Measurements from ENCODE around the gene SYNGR3. TPM values are rescaled to one million over a fixed set of nuclear protein-coding genes. Genes with fewer than 3 reads are reported as not detected.
"Not testable (repeated sequence)": the region's sequence is repeated elsewhere in the genome, so short reads cannot be mapped to it uniquely, and the experiment has no call there.

SYNGR3 gene
- total RNA-seq, 1 experiment from 2014 or later = 0.81 TPM

DNA sequence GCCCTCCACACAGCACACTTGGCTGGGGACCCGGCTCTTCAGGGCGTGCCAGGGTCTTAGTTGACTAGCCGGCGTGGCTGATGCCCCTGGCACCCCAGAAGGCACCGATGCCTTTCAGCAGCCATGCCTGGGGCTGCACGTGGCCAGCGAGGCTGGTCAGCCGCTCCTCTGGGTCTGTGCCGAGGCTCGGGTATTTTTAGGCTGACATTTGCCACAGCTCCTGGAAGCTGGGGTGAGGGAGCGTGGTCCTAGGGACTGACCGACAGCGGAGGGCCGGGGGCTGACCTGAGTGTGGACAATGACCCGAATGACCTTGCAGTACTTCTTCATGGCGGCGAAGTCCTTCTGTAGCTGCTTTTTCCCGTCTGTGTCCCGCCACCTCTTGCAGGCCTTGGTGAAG lies 39.2 kb upstream of the SYNGR3 start:
- H3K36me3 ChIP-seq = no peaks in the 10 kb centered on the region
- no peaks in the 10 kb centered on the region for H3K9me3 ChIP-seq (replicated peaks)
- no peak for DNase-seq
- no peaks in the 10 kb centered on the region for H3K27me3 ChIP-seq
- peaks cover 14% of the 10 kb centered on the region for H3K4me1 ChIP-seq
- no peak overlapping the region for H3K4me3 ChIP-seq
- no peak overlapping the region for H3K27ac ChIP-seq

DNA sequence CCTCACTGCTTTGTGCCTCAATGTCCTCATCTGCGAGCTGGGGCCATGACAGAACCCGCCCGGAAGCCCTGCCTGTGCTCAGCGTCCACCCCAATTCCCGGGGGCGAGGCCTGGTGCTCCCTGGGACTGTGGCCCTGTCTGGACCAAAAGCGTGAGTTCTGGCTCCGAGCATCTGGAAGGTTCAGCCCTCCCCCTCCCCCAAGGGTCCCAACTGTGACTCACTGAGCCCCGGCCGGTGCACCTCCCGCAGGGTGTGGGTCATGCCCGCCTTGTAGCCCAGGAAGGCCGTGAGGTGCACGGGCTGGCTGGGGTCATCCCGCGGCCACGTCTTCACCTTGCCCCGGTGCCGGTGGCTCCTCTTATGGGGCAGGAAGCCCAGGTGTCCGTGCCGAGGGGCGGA lies 36.0 kb upstream of the SYNGR3 start:
- Histone ChIP-seq H3K36me3 (no peaks in the 10 kb centered on the region), H3K9me3 (replicated peaks) (no peaks in the 10 kb centered on the region), H3K27ac (no peak overlapping the region), H3K4me3 (no peak overlapping the region), H3K4me1 (peaks cover 14% of the 10 kb centered on the region), H3K27me3 (no peaks in the 10 kb centered on the region)
- DNase-seq = no peak

DNA sequence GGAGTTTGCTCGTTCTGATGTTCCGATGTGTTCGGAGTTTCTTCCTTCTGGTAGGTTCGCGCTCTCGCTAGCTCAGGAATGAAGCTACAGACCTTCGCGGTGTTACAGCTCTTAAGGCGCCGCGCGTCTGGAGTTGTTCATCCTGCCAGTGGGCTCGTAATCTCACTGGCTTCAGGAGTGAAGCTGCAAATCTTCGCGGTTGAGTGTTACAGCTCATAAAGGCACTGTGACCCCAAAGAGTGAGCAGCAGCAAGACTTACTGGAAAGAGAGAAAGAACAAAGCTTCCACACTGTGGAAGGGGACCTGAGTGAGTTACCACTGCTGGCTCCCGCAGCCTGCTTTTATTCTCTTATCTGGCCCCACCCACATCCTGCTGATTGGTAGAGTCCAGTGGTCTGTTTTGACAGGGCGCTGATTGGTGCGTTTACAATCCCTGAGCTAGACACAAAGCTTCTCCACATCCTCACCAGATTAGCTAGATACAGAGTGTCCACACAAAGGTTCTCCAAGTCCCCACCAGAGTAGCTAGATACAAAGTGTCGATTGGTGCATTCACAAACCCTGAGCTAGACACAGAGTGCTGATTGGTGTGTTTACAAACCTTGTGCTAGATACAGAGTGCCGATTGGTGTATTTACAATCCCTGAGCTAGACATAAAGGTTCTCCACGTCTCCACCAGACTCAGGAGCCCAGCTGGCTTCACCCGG lies 32.2 kb upstream of the SYNGR3 start:
- H3K4me1 ChIP-seq = peaks cover 14% of the 10 kb centered on the region

DNA sequence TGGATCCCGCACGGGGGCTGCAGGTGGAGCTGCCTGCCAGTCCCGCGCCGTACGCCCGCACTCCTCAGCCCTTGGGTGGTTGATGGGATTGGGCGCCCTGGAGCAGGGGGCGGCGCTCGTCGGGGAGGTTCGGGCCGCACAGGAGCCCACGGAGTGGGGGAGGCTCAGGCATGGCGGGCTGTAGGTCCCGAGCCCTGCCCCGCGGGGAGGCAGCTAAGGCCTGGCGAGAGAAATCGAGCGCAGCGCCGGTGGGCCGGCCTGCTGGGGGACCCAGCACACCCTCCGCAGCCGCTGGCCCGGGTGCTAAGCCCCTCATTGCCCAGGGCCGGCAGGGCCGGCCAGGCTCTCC lies 31.7 kb upstream of the SYNGR3 start:
- Histone ChIP-seq H3K4me1 (peaks cover 19% of the 10 kb centered on the region), H3K36me3 (peaks cover 16% of the 10 kb centered on the region)
- not testable (repeated sequence) for H3K27ac ChIP-seq; H3K27me3 ChIP-seq; H3K4me3 ChIP-seq; DNase-seq; H3K9me3 ChIP-seq (replicated peaks)

More for the DNA sequence above, 32.2 kb upstream of the SYNGR3 start:
- H3K27ac ChIP-seq; H3K9me3 ChIP-seq (replicated peaks); H3K27me3 ChIP-seq; DNase-seq; H3K4me3 ChIP-seq: not testable (repeated sequence)
- peaks cover 11% of the 10 kb centered on the region for H3K36me3 ChIP-seq

DNA sequence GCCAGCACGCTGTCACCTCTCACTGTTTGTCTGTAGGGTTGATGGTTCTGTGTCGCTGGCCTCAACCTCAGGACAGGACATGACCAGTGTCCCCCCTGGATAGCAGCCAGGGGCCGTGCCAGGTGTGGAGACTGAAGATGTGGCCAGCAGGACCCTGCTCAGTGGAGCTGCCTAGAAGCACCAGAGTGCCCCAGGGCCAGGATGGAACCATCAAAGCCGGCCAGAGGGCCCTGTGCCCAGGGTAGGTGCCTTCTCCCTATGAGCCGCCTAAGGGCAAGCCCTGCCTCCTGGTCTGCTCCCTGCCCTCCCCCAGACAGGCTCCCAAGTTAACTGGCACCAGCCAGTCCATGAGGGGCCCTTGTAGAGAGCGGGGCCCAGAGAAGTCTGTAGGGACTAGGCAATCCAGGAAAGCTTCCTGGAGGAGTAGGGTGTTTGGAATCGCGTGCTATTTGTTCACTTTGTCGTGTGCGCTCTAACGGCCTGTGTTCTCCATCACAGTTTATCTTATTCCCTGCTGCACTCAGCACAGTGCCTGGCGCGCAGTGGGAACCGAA lies 31.0 kb upstream of the SYNGR3 start:
- Histone ChIP-seq H3K4me1 (peaks cover 19% of the 10 kb centered on the region), H3K4me3 (peak overlapping the region; percentile 89), H3K27ac (no peak overlapping the region), H3K9me3 (replicated peaks) (no peaks in the 10 kb centered on the region), H3K27me3 (no peaks in the 10 kb centered on the region), H3K36me3 (peaks cover 23% of the 10 kb centered on the region)
- DNase-seq = no peak

DNA sequence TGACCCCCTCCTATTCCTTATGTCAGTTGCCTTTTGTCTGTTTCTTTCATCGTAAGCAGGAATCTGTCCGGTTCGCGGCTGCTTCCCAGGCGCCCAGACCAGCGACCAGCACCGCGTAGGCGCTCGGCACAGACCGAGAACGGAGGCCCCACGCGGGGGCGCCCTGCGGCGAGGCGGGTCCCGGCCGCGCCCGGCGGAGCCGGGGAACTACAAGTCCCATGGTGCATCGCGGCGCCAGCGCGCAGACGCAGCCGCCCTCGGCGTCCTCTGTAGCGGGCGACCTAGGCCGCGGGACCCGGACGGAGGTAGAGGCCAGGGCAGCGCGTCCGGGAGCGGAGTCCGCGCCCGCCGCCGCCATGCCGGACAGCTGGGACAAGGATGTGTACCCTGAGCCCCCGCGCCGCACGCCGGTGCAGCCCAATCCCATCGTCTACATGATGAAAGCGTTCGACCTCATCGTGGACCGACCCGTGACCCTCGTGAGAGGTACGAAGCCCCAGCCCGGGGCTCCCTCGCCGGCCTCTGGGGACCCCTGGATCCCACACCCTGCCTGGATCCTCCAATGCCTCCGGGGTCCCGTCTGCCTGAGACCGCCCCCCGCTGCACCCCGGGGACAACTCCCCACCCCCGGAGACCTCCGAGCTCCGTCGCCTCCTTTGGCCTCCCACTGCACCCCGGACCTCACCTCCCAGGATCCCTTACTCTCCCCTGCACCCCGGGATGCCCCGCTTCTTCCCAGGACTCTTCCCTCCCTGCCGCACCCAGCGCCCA lies 30.3 kb upstream of the SYNGR3 start, which contains the start of gene NDUFB10:
TSS of gene NDUFB10 (plus strand) at position 270 of the 771 bp plus-strand sequence. CDS start at position 357, 87 bp downstream.
- H3K9me3 ChIP-seq (replicated peaks) = no peaks in the 10 kb centered on the region
- H3K27ac ChIP-seq = peak within 1 kb of the TSS; percentile 59

DNA sequence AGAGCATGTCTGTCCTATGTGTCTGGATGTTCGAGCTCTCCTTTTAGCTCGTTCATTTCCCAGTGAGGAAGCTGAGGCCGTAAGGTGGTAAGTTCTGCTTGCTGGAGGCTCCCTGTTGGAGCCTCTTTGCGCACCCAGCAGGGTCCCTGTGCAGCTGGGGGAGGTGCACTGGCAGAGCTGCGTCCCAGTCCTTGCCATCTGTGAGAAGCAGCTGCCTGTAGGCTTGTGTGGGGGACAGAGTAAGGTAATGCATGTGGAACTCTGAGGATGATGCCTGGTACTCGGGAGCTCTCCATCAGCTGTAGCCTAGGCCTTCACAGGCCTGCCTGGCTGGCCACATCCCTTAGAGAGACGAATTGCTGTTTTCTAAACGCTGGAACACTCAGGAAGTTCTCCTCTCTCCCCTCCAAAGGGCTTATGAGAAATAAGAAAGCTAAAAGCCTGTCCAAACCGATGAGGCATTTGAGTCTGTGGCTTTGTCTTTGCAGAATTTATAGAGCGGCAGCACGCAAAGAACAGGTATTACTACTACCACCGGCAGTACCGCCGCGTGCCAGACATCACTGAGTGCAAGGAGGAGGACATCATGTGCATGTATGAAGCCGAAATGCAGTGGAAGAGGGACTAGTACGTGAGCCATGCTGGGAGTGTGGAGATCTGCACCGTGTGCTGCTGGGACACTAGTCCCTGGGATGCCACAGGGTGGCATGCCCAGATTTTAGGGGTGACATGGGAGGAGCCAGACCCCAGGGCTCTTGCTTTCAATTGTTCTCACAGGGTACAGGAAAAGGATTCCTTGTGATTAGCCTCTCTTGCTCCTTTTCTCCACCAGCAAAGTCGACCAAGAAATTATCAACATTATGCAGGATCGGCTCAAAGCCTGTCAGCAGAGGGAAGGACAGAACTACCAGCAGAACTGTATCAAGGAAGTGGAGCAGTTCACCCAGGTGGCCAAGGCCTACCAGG lies 28.8 kb upstream of the SYNGR3 start:
- Histone ChIP-seq H3K4me3 (no peak overlapping the region), H3K27me3 (no peaks in the 10 kb centered on the region), H3K36me3 (peaks cover 30% of the 10 kb centered on the region), H3K9me3 (replicated peaks) (no peaks in the 10 kb centered on the region), H3K4me1 (peaks cover 5% of the 10 kb centered on the region), H3K27ac (no peak overlapping the region)
- DNase-seq = peak; percentile 49 to 70

More for the DNA sequence above, 30.3 kb upstream of the SYNGR3 start, which contains the start of gene NDUFB10:
- Histone ChIP-seq H3K4me1 (peaks cover 12% of the 10 kb centered on the region), H3K4me3 (peak within 1 kb of the TSS; percentile 89), H3K27me3 (no peaks in the 10 kb centered on the region), H3K36me3 (peaks cover 29% of the 10 kb centered on the region)
- peak; percentile 90 to 91 for DNase-seq

DNA sequence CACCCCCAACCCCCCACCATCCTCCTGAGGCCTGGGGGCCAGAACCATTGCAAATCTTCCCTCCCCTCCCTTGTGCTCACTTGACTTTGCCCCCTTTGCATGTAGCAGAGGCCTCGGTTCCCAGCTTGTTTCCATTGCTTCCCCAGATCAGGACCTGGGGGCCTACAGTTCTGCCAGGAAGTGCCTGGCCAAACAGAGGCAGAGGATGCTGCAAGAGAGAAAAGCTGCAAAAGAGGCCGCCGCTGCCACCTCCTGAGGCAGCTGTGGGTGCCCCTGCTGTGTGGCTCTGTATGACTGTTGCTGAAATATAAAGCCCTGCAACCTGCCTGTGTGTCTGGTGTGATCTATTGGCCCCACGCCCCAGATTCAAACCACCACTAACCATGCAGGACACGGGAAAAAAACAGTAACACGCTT lies 28.1 kb upstream of the SYNGR3 start:
- peaks cover 5% of the 10 kb centered on the region for H3K4me1 ChIP-seq
- H3K9me3 ChIP-seq (replicated peaks) = no peaks in the 10 kb centered on the region
- H3K36me3 ChIP-seq = peaks cover 30% of the 10 kb centered on the region
- DNase-seq = no peak
- H3K27me3 ChIP-seq = no peaks in the 10 kb centered on the region
- H3K4me3 ChIP-seq = no peak overlapping the region
- H3K27ac ChIP-seq = no peak overlapping the region

DNA sequence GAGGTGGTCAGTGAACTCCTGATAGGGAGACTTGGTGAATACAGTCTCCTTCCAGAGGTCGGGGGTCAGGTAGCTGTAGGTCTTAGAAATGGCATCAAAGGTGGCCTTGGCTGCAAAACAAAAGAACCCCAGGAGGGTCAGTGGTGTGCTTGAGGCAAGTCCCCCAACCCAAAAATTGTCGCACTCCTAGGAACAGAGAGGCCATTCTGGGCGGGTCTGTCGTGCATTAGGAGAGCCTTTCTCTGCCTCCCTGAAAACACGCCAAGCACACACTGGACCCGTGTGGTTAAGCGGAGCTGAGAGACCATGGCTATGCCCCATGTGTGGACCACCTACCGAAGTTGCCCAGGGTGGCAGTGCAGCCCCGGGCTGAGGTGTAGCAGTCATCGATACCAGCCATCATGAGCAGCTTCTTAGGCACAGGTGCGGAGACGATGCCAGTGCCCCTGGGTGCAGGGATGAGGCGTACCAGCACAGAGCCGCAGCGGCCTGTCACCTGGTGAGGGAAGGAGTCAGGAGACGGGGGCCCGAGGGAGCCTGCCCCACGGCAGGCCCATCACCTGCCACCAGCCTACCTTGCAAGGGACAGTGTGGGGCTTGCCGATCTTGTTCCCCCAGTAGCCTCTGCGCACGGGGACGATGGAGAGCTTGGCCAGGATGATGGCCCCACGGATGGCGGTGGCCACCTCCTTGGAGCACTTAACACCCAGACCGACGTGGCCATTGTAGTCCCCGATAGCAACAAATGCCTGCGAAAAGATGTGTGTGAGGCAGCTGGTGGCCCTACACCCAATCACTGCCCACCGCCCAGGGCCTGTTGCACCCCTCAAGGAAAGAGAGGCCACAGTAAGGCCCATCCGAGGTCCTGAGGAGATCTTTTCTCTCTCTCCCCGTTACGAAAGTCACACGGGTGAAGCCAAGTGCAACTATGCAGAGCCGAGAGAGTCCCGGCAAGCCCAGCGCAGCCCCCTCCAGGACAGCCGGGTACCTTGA lies 27.3 kb upstream of the SYNGR3 start:
- Histone ChIP-seq H3K36me3 (peaks cover 30% of the 10 kb centered on the region), H3K4me3 (peak overlapping the region; percentile 97)
- H3K27ac ChIP-seq; DNase-seq; H3K4me1 ChIP-seq; H3K9me3 ChIP-seq (replicated peaks); H3K27me3 ChIP-seq: not testable (repeated sequence)

DNA sequence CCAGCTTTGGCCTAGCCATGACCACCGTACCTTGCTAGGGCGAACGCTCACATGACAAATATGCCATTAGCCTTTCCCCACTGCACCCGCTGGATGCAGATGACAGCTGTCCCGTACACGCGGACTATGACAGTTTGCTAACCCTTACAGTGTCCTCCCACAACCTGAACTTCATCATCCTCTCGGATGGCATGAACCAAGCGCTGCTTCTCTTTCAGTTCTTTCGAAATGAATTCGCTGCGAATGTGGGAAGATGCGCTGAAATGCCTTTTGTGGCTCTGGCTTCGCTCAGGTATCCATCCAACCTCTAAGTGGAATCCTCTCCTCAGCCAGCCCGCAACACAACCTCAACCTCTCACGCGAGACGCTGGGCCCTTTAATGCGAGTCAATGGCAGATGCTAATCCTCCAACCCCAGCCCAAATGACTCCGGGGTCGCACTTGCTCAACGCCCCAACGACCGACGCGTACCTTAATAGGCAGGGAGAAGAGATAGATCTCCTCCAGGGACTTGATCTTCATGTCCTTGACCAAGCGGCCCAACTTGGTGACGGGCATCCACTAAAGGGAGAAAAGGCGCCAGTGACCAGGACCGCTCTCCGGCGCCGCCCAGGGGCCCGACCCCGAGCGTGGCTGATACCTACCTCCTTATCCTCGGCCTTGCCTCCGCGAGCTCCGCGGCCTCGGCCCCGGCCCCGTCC lies 25.8 kb upstream of the SYNGR3 start:
- Histone ChIP-seq H3K4me1 (peaks cover 5% of the 10 kb centered on the region), H3K4me3 (peak overlapping the region; percentile 97), H3K27me3 (no peaks in the 10 kb centered on the region), H3K36me3 (peaks cover 30% of the 10 kb centered on the region), H3K9me3 (replicated peaks) (no peaks in the 10 kb centered on the region), H3K27ac (peak overlapping the region; percentile 92)
- DNase-seq = peak in 1 of 2 experiments; percentile 41

DNA sequence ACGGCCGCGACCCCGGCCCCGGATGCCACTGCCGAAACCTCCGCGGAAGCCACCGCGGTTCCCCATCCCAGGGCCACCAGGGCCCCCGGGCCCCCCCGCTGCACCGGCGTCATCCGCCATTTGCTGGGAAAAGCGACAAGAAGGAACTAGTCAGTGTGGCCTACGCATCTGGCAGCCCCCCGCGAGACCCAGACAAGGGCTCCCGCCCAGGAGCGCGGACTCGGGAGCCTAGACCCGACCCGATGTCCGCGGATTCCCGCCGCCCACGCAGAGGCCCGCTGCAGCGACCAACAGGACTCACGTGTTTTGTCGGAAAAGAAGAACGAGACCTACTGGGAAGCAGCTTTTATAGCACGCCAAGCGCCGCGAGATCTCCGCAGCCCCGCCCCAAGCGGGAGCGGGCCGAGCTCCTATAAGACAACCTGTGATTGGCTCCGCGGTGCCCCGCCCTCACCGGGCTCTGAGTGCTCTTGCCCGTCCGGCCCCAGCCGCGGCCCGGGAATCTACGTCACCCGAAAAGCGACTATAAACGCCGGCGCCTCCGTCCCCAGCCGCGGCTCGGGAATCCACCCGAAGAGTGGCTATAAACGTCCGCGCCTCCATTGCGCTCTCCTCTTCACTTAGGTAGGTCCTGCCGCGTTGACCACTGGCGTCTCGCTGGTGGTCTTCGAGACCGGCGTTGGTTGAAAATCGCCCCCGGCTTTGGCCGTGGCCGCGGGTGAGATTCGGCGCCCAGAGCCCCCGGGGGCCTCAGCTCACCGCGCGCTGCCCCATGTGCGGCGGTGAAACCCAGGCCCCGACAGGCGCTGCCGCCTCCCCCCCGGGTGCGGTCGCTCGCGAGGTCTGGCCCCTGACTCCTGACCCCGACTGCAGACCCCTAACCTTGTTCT lies 25.0 kb upstream of the SYNGR3 start, which contains the start of gene RPS2:
TSS of gene RPS2 (minus strand) at position 321 of the 890 bp plus-strand sequence. CDS start at position 120, 201 bp downstream.
- DNase-seq = peak; percentile 98 to 99
- Histone ChIP-seq H3K27me3 (no peaks in the 10 kb centered on the region), H3K36me3 (peaks cover 30% of the 10 kb centered on the region), H3K9me3 (replicated peaks) (no peaks in the 10 kb centered on the region), H3K4me1 (peaks cover 5% of the 10 kb centered on the region), H3K27ac (peak within 1 kb of the TSS; percentile 92), H3K4me3 (peak within 1 kb of the TSS; percentile 97)

DNA sequence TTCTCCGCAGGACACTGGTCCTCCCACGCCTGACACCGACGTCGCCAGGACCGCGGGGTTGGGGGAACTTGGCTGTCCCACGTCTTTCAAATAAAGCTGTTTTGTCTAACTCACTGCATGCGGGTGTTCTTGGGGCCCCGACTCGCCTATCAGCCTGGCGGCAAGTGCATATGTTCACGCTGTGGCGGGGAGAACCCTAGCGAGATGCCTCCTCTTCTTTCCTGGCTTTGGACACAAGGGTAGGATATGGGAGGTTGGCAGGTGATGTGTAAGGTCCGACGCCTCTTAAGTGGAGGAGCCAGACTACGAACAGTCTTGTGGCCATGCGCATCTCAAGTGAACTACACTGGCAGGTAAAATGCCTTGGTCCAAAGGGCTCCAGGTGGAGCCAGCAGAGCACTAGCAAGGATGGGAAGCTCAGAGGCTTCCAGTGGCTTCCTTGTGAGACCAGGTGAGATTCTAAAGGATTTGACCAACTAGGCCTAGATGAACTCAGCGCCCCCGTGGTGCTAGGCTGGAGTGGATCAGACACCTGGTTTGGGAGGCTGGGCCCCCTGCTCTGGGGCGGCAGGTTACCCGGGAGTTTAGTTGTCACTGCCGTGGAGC lies 24.3 kb upstream of the SYNGR3 start:
- Histone ChIP-seq H3K27ac (peak overlapping the region; percentile 92), H3K4me3 (peak overlapping the region; percentile 97), H3K4me1 (peaks cover 5% of the 10 kb centered on the region), H3K27me3 (no peaks in the 10 kb centered on the region), H3K36me3 (peaks cover 30% of the 10 kb centered on the region), H3K9me3 (replicated peaks) (no peaks in the 10 kb centered on the region)
- DNase-seq = no peak
